GM11168 (cell line): Measurements from ENCODE around the gene HTR3D.
"Not testable (repeated sequence)": the region's sequence is repeated elsewhere in the genome, so short reads cannot be mapped to it uniquely, and the experiment has no call there.

Experiments used
- in situ Hi-C: fragments of 300-500 bp; cut with MboI; formaldehyde crosslinking; loops from one replicate; pipeline ENCODE4 v1.12.0; 2022; ENCODE audit warnings: low sequenced_read_pairs; ENCODE audit not compliant: unreplicated experiment

HTR3D gene

GRCh38 chr3:184015381-184016019, 16.0 kb upstream of the HTR3D start:
- in situ Hi-C loops = loop anchor here (5.0 kb wide), 1 partner anchor 123 kb away; no protein-coding TSS in a partner anchor

GRCh38 chr3:184016169-184016570, 15.4 kb upstream of the HTR3D start:
- in situ Hi-C loops = loop anchor here (5.0 kb wide), 1 partner anchor 124 kb away; no protein-coding TSS in a partner anchor

GRCh38 chr3:184016811-184017671, 14.5 kb upstream of the HTR3D start:
- in situ Hi-C loops = loop anchor here (5.0 kb wide), 1 partner anchor 125 kb away; no protein-coding TSS in a partner anchor

GRCh38 chr3:184017672-184018423, 13.7 kb upstream of the HTR3D start, which contains the start of gene ABCC5:
Gene ABCC5, minus strand, starts transcription at chr3:184017884. Its CDS starts 3,492 bp downstream, at chr3:184014392.
- in situ Hi-C loops = loop anchor here (5.0 kb wide), 1 partner anchor 126 kb away; no protein-coding TSS in a partner anchor

- in situ Hi-C loops = loop anchor here (5.0 kb wide), 1 partner anchor 126 kb away; no protein-coding TSS in a partner anchor
Measured at GRCh38 chr3:184018424-184018973, 13.0 kb upstream of the HTR3D start.

- in situ Hi-C loops = no loop called here
Measured at GRCh38 chr3:184022323-184022722, 9.2 kb upstream of the HTR3D start.

GRCh38 chr3:184025256-184025655, 6.3 kb upstream of the HTR3D start:
- in situ Hi-C loops = not testable (repeated sequence)

- in situ Hi-C loops = not testable (repeated sequence)
Measured at GRCh38 chr3:184028275-184028890, 3.2 kb upstream of the HTR3D start.

GRCh38 chr3:184029443-184029842, 2.1 kb upstream of the HTR3D start:
- in situ Hi-C loops = no loop called here

GRCh38 chr3:184030536-184030935, 1.0 kb upstream of the HTR3D start:
- in situ Hi-C loops = no loop called here

- in situ Hi-C loops = no loop called here
Measured at GRCh38 chr3:184037816-184038215, 6.3 kb downstream of the HTR3D start.

- in situ Hi-C loops = not testable (repeated sequence)
Measured at GRCh38 chr3:184038307-184038706, 6.8 kb downstream of the HTR3D start.

GRCh38 chr3:184039414-184039813, 7.9 kb downstream of the HTR3D start:
- in situ Hi-C loops = no loop called here

GRCh38 chr3:184040010-184040409, 8.5 kb downstream of the HTR3D start:
- in situ Hi-C loops = no loop called here

- in situ Hi-C loops = no loop called here
Measured at GRCh38 chr3:184042617-184043016, 11.1 kb downstream of the HTR3D start.

GRCh38 chr3:184045995-184046394, 14.5 kb downstream of the HTR3D start:
- in situ Hi-C loops = no loop called here

- in situ Hi-C loops = no loop called here
Measured at GRCh38 chr3:184050217-184050847, 18.8 kb downstream of the HTR3D start.

GRCh38 chr3:184052767-184053166, 21.2 kb downstream of the HTR3D start, which contains the start of gene HTR3C:
Gene HTR3C, plus strand, starts transcription at chr3:184053047. Its CDS starts 34 bp downstream, at chr3:184053081.
- in situ Hi-C loops = no loop called here

- in situ Hi-C loops = no loop called here
Measured at GRCh38 chr3:184058029-184058428, 26.5 kb downstream of the HTR3D start.
